Fibroblast of lung (primary cell): ENCODE data around the gene DDC. TPM values are rescaled to one million over a fixed set of nuclear protein-coding genes. Genes with fewer than 3 reads are reported as not detected.

Experiments
- DNase-seq, 2 donors: peaks; one replicate each; pipeline versions ENCODE4 v3.0.0 to v3.0.0-alpha.2; 2010; ENCODE audit warnings: low read depth in 2 of 2
- H2AFZ ChIP-seq: 2 replicates; pipeline ENCODE4 v1.5.1; 2012; ENCODE audit warnings: low read length, control low read depth, inconsistent platforms
- H3K27ac ChIP-seq: 2 replicates; pipeline ENCODE4 v1.5.1; 2011; ENCODE audit warnings: low read length, control low read depth; ENCODE audit not compliant: insufficient read depth
- H3K27me3 ChIP-seq: 2 replicates; pipeline ENCODE4 v1.5.1; 2011; ENCODE audit warnings: mild to moderate bottlenecking, low read length; ENCODE audit not compliant: control insufficient read depth, insufficient read depth
- H3K36me3 ChIP-seq: 2 replicates; pipeline ENCODE4 v1.5.1; 2011; ENCODE audit warnings: low read length; ENCODE audit not compliant: control insufficient read depth, insufficient read depth
- H3K4me1 ChIP-seq: 2 replicates; pipeline ENCODE4 v1.5.1; 2011; ENCODE audit warnings: low read length; ENCODE audit not compliant: control insufficient read depth, insufficient read depth; ENCODE audit errors: extremely low read depth
- H3K4me2 ChIP-seq: 2 replicates; pipeline ENCODE4 v1.5.1; 2011; ENCODE audit warnings: low read length, control low read depth; ENCODE audit not compliant: insufficient read depth; ENCODE audit errors: extremely low read depth
- H3K4me3 ChIP-seq, 4 experiments: fragments of 200-600 bp in 1 of 4; sonication (generic) in 1 of 4; replicated peaks in 1 of 4; 2 replicates each; pipeline ENCODE4 v1.5.1; 2011 to 2016; ENCODE audit warnings: low read length in 4 of 4, low read depth in 3 of 4, mild to moderate bottlenecking in 3 of 4, control low read depth in 2 of 4, inconsistent platforms in 1 of 4, mixed read lengths in 1 of 4; ENCODE audit not compliant: insufficient read depth in 1 of 4; ENCODE audit errors: control extremely low read depth in 1 of 4
- H3K79me2 ChIP-seq: 2 replicates; pipeline ENCODE4 v1.5.1; 2012; ENCODE audit warnings: mild to moderate bottlenecking, low read length, inconsistent platforms; ENCODE audit not compliant: control insufficient read depth, insufficient read depth
- H3K9ac ChIP-seq: 2 replicates; pipeline ENCODE4 v1.5.1; 2011; ENCODE audit warnings: mild to moderate bottlenecking, low read length, control low read depth; ENCODE audit not compliant: insufficient read depth
- H3K9me3 ChIP-seq: 2 replicates; pipeline ENCODE4 v1.5.1; 2012; ENCODE audit warnings: low read depth, low read length; ENCODE audit not compliant: control insufficient read depth, insufficient read depth
- H4K20me1 ChIP-seq: 2 replicates; pipeline ENCODE4 v1.5.1; 2011; ENCODE audit warnings: low read length; ENCODE audit not compliant: control insufficient read depth, insufficient read depth; ENCODE audit errors: extremely low read depth
- CTCF ChIP-seq, 2 donors: IDR thresholded peaks in 1 of 2; conservative IDR thresholded peaks in 1 of 2; 1 replicate in 1 of 2; 2 replicates in 1 of 2; pipeline ENCODE4 v1.5.1; 2011 to 2012; ENCODE audit warnings: low read length in 2 of 2, control low read depth in 1 of 2, inconsistent platforms in 1 of 2, low read depth in 1 of 2, mild to moderate bottlenecking in 1 of 2
- EZH2 ChIP-seq: IDR thresholded peaks from 2 replicates; pipeline ENCODE4 v1.5.1; 2012; ENCODE audit warnings: low read length, control low read depth, mild to moderate bottlenecking; ENCODE audit errors: missing control alignments
- polyA plus RNA-seq, 2 donors: library from polyadenylated mRNA; depleted of rRNA in 1 of 2; stranded (reverse) in 1 of 2; unstranded in 1 of 2; fragments of >200 nt; gene quantifications; 2 replicates each; pipeline ENCODE4 v1.2.1, GENCODE V29; 2011 to 2012; ENCODE audit warnings: missing spikeins in 1 of 2
- total RNA-seq: library from RNA; depleted of rRNA; stranded (reverse); fragments of >200 nt; gene quantifications from 2 replicates; pipeline ENCODE4 v1.2.1, GENCODE V29; 2014

The DDC gene
- total and polyA plus RNA-seq, 2 donors (not counting 1 experiment from before 2014, with no cell fraction given) = not detected

GRCh38 chr7:50469181-50469580 lies 96.0 kb downstream of the DDC start:
- Histone ChIP-seq H3K79me2 (no peaks in the 10 kb centered on the region), H4K20me1 (no peaks in the 10 kb centered on the region), H3K36me3 (no peaks in the 10 kb centered on the region), H3K9ac (no peak overlapping the region), H3K4me2 (no peak overlapping the region), H3K4me1 (no peaks in the 10 kb centered on the region), H3K27ac (no peak overlapping the region), H3K4me3 (no peak overlapping the region), H3K27me3 (no peaks in the 10 kb centered on the region), H2AFZ (no peak overlapping the region), H3K9me3 (no peaks in the 10 kb centered on the region)
- no peak for DNase-seq
- TF ChIP-seq CTCF (conservative IDR thresholded peaks at IDR 0.05 in 1 of 2, IDR thresholded peaks at IDR 0.05 in 1 of 2; ENCODE audit: low read depth in 1 of 2, low read length in 2 of 2) (no peak), EZH2 (no peak)

DNA sequence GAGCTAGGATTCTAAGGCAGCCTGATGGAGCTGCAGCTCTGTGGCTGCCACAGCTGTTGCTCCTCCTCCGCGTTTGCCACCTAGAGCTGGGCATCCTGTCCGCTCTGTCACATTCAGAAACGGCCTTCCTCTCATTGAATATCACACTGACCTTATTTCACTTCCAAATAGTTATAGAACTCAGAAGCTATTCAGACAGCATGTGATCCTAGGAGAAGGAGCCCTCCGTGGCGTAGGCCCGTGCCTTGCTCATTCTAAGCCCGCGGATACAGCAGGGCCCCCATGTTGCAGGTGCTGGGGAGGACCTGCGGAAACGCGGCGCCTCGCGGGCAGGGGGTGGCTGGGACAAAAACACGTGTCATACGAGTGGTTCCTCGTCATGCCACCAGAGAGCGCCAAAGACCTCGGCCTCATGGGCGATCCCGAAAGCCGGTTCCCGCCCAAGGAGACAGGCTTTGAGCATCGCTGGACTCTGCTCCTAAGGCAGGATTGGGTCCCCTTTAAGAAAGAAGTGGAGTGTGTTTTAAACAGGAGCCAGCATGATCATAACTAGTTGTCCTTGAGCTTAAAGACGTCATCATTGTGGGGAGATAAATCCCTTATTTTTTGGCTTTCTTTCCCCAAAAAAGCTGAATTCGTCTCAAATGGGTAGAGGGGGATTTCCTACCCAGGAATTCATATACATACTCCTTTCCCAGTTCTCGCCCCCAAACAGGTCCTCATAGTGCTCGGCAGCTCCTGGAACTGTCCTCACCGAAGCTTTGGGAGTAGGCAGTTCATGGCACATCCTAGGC lies 97.2 kb downstream of the DDC start:
- DNase-seq = peak; percentile 40 to 87
- Histone ChIP-seq H3K27ac (no peak overlapping the region), H3K4me3 (no peak overlapping the region), H3K36me3 (no peaks in the 10 kb centered on the region), H3K9ac (no peak overlapping the region), H3K9me3 (no peaks in the 10 kb centered on the region), H3K27me3 (no peaks in the 10 kb centered on the region), H2AFZ (no peak overlapping the region), H3K4me1 (no peaks in the 10 kb centered on the region), H3K79me2 (no peaks in the 10 kb centered on the region), H4K20me1 (no peaks in the 10 kb centered on the region), H3K4me2 (peak overlapping the region; percentile 72)
- TF ChIP-seq EZH2 (no peak), CTCF (conservative IDR thresholded peaks at IDR 0.05 in 1 of 2, IDR thresholded peaks at IDR 0.05 in 1 of 2; ENCODE audit: low read depth in 1 of 2, low read length in 2 of 2) (peak; percentile 81 to 90)

- no peaks in the 10 kb centered on the region for H3K79me2 ChIP-seq
- no peak overlapping the region for H3K4me2 ChIP-seq
- H3K4me3 ChIP-seq = no peak overlapping the region
- H3K9ac ChIP-seq = no peak overlapping the region
- H4K20me1 ChIP-seq = no peaks in the 10 kb centered on the region
- no peaks in the 10 kb centered on the region for H3K4me1 ChIP-seq
- DNase-seq = no peak
- H3K36me3 ChIP-seq = no peaks in the 10 kb centered on the region
- H3K27ac ChIP-seq = no peak overlapping the region
- H3K9me3 ChIP-seq = no peaks in the 10 kb centered on the region
- no peak overlapping the region for H2AFZ ChIP-seq
- TF ChIP-seq CTCF (conservative IDR thresholded peaks at IDR 0.05 in 1 of 2, IDR thresholded peaks at IDR 0.05 in 1 of 2; ENCODE audit: low read depth in 1 of 2, low read length in 2 of 2) = no peak
- TF ChIP-seq EZH2 = no peak
- H3K27me3 ChIP-seq = no peaks in the 10 kb centered on the region
These were observed 98.2 kb downstream of the DDC start for GRCh38 chr7:50466815-50467585.
